Muscle layer of colon (tissue), 2 donors: ENCODE measurements around the gene IFNGR1.

Experiments
- H3K27ac ChIP-seq: one replicate; pipeline ENCODE4 v1.7.0; 2013; ENCODE audit warnings: low read depth, mild to moderate bottlenecking, low read length, moderate library complexity
- H3K27me3 ChIP-seq, 2 donors: one replicate each; pipeline ENCODE4 v1.7.0; 2013; ENCODE audit warnings: low read length in 2 of 2, mild to moderate bottlenecking in 2 of 2; ENCODE audit not compliant: insufficient read depth in 2 of 2, control insufficient read depth in 1 of 2
- H3K36me3 ChIP-seq: one replicate; pipeline ENCODE4 v1.7.0; 2013; ENCODE audit warnings: mild to moderate bottlenecking, low read length; ENCODE audit not compliant: insufficient read depth
- H3K4me1 ChIP-seq: one replicate; pipeline ENCODE4 v1.7.0; 2013; ENCODE audit warnings: mild to moderate bottlenecking, low read length; ENCODE audit not compliant: insufficient read depth
- H3K4me3 ChIP-seq, 2 donors: one replicate each; pipeline ENCODE4 v1.7.0; 2013; ENCODE audit warnings: low read length in 2 of 2, low read depth in 1 of 2, mild to moderate bottlenecking in 1 of 2, moderate library complexity in 1 of 2
- H3K9ac ChIP-seq: one replicate; pipeline ENCODE4 v1.7.0; 2013; ENCODE audit warnings: low read length
- H3K9me3 ChIP-seq: one replicate; pipeline ENCODE4 v1.7.0; 2013; ENCODE audit warnings: mild to moderate bottlenecking, low read length
- donor health status: abdominal sarcoma.
- donor health status: Adenocarcinoma of cecum.

Gene IFNGR1

GRCh38 chr6:137191236-137191635 is 27.9 kb downstream of the IFNGR1 start:
- H3K36me3 ChIP-seq, result no peaks in the 10 kb centered on the region
- no peaks in the 10 kb centered on the region for H3K4me1 ChIP-seq
- H3K27ac ChIP-seq, result no peak overlapping the region
- H3K9me3 ChIP-seq, result no peaks in the 10 kb centered on the region
- H3K9ac ChIP-seq, result no peak overlapping the region
- no peak overlapping the region for H3K4me3 ChIP-seq
- H3K27me3 ChIP-seq, result no peaks in the 10 kb centered on the region

GRCh38 chr6:137190583-137191094 is 28.5 kb downstream of the IFNGR1 start:
- Histone ChIP-seq H3K4me3 (no peak overlapping the region), H3K27ac (no peak overlapping the region), H3K9ac (no peak overlapping the region), H3K36me3 (no peaks in the 10 kb centered on the region), H3K27me3 (no peaks in the 10 kb centered on the region), H3K4me1 (no peaks in the 10 kb centered on the region), H3K9me3 (no peaks in the 10 kb centered on the region)

- H3K36me3 ChIP-seq, result no peaks in the 10 kb centered on the region
- H3K4me3 ChIP-seq, result no peak overlapping the region
- no peak overlapping the region for H3K27ac ChIP-seq
- no peak overlapping the region for H3K9ac ChIP-seq
- H3K4me1 ChIP-seq, result no peaks in the 10 kb centered on the region
- H3K27me3 ChIP-seq, result no peaks in the 10 kb centered on the region
- peaks cover 4% of the 10 kb centered on the region for H3K9me3 ChIP-seq
Measured at GRCh38 chr6:137188855-137189254, 30.3 kb downstream of the IFNGR1 start.

- Histone ChIP-seq H3K4me3 (no peak overlapping the region), H3K36me3 (no peaks in the 10 kb centered on the region), H3K27ac (no peak overlapping the region), H3K9ac (no peak overlapping the region), H3K4me1 (no peaks in the 10 kb centered on the region), H3K27me3 (no peaks in the 10 kb centered on the region), H3K9me3 (peaks cover 4% of the 10 kb centered on the region)
Measured at GRCh38 chr6:137185290-137185689, 33.9 kb downstream of the IFNGR1 start.

GRCh38 chr6:137182654-137183073 is 36.5 kb downstream of the IFNGR1 start:
- Histone ChIP-seq H3K27me3 (no peaks in the 10 kb centered on the region), H3K9me3 (peaks cover 4% of the 10 kb centered on the region)

GRCh38 chr6:137181891-137182653 is 37.1 kb downstream of the IFNGR1 start:
- H3K9me3 ChIP-seq, result peaks cover 4% of the 10 kb centered on the region
- no peak overlapping the region for H3K9ac ChIP-seq
- no peaks in the 10 kb centered on the region for H3K27me3 ChIP-seq
- no peaks in the 10 kb centered on the region for H3K4me1 ChIP-seq
- H3K27ac ChIP-seq, result no peak overlapping the region
- H3K36me3 ChIP-seq, result no peaks in the 10 kb centered on the region
- no peak overlapping the region for H3K4me3 ChIP-seq

More at GRCh38 chr6:137182654-137183073, 36.5 kb downstream of the IFNGR1 start:
- H3K4me3 ChIP-seq, result no peak overlapping the region
- no peaks in the 10 kb centered on the region for H3K4me1 ChIP-seq
- no peak overlapping the region for H3K9ac ChIP-seq
- H3K36me3 ChIP-seq, result no peaks in the 10 kb centered on the region
- H3K27ac ChIP-seq, result no peak overlapping the region

- no peaks in the 10 kb centered on the region for H3K27me3 ChIP-seq
- H3K27ac ChIP-seq, result no peak overlapping the region
- H3K36me3 ChIP-seq, result no peaks in the 10 kb centered on the region
Measured at GRCh38 chr6:137177611-137178010, 41.6 kb downstream of the IFNGR1 start.

GRCh38 chr6:137176729-137177128 is 42.5 kb downstream of the IFNGR1 start:
- Histone ChIP-seq H3K27ac (no peak overlapping the region), H3K36me3 (no peaks in the 10 kb centered on the region), H3K27me3 (no peaks in the 10 kb centered on the region), H3K9me3 (no peaks in the 10 kb centered on the region), H3K4me1 (no peaks in the 10 kb centered on the region), H3K4me3 (no peak overlapping the region), H3K9ac (no peak overlapping the region)

More at GRCh38 chr6:137177611-137178010, 41.6 kb downstream of the IFNGR1 start:
- Histone ChIP-seq H3K4me3 (no peak overlapping the region), H3K9me3 (no peaks in the 10 kb centered on the region), H3K9ac (no peak overlapping the region), H3K4me1 (no peaks in the 10 kb centered on the region)

- Histone ChIP-seq H3K9me3 (no peaks in the 10 kb centered on the region), H3K4me1 (no peaks in the 10 kb centered on the region), H3K9ac (no peak overlapping the region), H3K36me3 (no peaks in the 10 kb centered on the region), H3K27me3 (no peaks in the 10 kb centered on the region), H3K27ac (no peak overlapping the region), H3K4me3 (no peak overlapping the region)
Measured at GRCh38 chr6:137175868-137176245, 43.3 kb downstream of the IFNGR1 start.

- Histone ChIP-seq H3K4me1 (no peaks in the 10 kb centered on the region), H3K9me3 (no peaks in the 10 kb centered on the region), H3K27ac (no peak overlapping the region), H3K4me3 (no peak overlapping the region), H3K27me3 (no peaks in the 10 kb centered on the region), H3K9ac (no peak overlapping the region), H3K36me3 (no peaks in the 10 kb centered on the region)
Measured at GRCh38 chr6:137175157-137175867, 43.9 kb downstream of the IFNGR1 start.

- no peak within 1 kb of the TSS for H3K27ac ChIP-seq
- no peak within 1 kb of the TSS for H3K4me3 ChIP-seq
- H3K27me3 ChIP-seq, result no peaks in the 10 kb centered on the region
- H3K9ac ChIP-seq, result no peak within 1 kb of the TSS
- H3K4me1 ChIP-seq, result no peaks in the 10 kb centered on the region
- no peaks in the 10 kb centered on the region for H3K36me3 ChIP-seq
- no peaks in the 10 kb centered on the region for H3K9me3 ChIP-seq
Measured at GRCh38 chr6:137173501-137173900, 45.7 kb downstream of the IFNGR1 start, which contains the start of gene IL22RA2. TSS of gene IL22RA2 (minus strand) at chr6:137173644. CDS start at chr6:137161749, 11,895 bp downstream.
